DMS114 treated with DMSO at 0.1 percent for 48 hours (cell line): ENCODE data around the gene LAGE3.

Experiments used
- DNase-seq: peaks from one replicate; lab custom pipeline; 2025; ENCODE audit not compliant: unreplicated experiment; lab: John Stamatoyannopoulos, UW

The LAGE3 gene, protein sequence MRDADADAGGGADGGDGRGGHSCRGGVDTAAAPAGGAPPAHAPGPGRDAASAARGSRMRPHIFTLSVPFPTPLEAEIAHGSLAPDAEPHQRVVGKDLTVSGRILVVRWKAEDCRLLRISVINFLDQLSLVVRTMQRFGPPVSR

DNA sequence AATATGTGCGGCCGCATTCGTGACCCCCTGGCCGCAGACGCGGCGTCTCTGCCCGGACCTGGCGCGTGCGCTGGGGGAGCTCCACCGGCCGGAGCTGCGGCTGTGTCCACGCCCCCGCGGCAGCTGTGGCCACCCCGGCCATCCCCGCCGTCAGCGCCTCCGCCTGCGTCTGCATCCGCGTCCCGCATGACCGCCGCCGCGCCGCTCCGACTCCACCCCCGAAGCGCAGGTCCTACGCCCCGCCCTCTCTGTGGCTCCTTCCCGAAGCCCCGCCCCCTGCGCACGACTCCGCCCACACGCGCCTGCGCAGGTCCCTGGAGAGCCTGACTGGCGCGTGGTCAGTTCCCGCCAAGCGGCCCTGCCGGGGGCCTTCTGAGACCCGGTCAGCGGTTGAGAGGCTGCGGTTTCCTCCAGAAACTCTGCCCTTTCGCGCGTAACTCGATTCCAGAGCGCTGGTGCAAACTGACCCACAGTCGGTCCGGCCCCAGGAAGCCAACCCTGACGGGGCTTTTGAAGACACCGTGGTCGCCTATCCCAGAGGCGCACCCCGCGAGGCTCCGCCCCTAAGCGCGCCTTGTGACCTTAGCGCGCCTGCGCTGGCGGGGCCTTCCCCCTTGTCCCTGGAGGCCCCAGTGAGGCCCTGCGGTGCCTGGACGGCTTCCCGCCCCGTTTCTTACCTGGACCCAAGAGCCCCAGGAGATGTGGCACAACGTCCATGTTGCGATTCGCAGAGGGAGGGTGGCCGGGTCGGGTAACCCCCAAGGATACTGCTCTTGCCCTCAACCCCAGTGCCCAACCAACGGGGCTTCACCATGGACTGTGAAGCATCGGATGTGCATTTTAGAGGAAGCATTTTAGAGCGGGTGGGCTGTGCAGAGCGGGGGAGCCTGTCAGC, at the start of gene LAGE3:
TSS of gene LAGE3 (minus strand) at position 554 of the 895 bp plus-strand sequence. CDS start at position 188, 366 bp downstream.
- DNase-seq = peak; percentile 51

DNA sequence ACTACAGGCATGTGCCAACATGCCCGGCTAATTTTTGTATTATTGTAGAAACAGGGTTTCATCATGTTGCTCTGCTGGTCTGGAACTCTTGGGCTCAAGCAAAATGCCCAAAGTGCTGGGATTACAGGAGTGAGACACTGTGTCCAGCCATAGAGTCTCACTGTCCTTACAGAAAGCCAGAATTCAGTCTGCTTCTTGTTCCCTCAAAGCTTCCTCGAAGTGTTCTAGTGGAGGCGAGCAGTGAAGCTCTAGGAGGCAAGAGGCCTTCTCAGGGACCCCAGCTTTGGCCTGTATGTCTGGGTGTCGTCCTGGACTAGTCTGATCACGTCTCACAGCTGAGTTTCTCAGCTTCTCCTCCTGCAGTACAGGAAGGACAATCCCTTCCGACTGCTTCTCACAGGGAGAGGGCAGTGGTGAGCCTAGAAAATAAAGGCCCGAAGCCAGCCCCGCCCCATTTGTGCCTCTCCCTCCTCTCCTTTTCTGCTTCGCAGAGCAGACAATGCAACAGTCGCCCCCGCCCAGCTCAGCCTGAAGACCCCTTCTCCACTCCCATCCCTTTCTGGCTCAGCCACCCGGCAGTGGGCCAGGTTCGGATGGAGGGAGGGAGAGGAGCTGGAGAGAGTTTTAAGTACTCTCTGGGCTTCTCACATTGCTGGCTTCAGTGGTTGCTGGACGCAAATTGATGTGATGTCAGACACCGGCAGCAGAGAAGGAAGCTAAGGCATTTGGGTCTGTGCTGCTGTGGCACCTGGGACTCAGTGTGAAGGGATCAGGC, 48.0 kb upstream of the LAGE3 start:
- peak; percentile 19 for DNase-seq

DNA sequence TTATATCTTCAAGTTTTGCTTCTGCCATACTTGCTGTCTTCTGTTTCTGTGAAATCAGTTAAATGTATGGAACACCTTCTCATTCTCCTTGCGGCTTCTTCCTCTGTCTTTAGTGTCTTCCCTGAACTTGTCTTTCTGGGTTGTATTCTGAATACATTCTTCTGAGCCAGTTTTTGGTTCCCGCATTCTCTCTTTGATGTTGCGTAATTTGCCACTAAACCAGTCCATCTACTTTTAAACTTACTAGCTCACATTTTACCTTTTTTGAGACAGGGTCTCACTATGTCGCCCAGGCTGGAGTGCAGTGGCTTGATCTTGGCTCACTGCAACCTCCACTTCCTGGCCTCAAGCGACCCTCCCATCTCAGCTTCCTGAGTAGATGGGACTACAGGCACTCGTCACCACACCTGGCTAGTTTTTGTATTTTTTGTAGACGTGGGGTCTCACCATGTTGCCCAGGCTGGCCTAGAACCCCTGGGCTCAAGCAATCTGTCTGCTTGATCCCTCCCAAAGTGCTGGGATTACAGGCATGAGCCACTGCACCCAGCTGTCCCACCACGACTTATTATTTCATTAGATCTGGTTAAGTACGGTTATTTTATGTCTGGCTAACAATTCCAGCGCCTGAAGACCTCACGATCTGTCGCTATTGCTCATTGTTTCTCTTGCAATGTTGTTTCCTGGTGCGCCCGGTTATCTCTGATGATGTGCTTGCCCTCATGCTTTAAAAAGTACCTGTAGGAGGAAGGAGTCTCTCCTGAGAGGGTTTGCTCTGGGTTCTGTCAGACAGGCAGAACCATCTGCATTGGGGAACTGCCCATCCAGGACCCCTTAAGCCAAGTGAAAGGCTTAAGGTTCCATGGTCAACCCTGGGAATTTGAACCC, 46.8 kb upstream of the LAGE3 start:
- DNase-seq = no peak

DNA sequence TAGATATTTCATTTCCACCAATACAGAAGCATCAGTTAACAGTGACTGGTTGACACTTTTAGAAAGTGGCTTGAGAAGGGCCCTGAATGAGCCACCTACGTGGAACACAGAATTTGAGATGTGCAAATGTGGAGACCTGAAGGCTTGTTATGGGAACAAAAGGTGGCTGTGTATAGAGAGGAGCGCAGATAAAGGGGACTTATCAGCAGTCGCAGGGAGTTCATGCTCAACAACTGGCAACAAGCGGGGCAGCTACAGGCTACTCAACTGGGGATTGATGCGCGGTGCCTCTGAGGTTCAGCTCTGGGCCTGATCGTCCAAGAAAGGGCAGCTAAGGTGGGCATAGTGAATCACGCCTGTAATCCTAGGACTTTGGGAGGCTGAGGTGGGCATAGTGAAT, 40.3 kb upstream of the LAGE3 start:
- DNase-seq = no peak

DNA sequence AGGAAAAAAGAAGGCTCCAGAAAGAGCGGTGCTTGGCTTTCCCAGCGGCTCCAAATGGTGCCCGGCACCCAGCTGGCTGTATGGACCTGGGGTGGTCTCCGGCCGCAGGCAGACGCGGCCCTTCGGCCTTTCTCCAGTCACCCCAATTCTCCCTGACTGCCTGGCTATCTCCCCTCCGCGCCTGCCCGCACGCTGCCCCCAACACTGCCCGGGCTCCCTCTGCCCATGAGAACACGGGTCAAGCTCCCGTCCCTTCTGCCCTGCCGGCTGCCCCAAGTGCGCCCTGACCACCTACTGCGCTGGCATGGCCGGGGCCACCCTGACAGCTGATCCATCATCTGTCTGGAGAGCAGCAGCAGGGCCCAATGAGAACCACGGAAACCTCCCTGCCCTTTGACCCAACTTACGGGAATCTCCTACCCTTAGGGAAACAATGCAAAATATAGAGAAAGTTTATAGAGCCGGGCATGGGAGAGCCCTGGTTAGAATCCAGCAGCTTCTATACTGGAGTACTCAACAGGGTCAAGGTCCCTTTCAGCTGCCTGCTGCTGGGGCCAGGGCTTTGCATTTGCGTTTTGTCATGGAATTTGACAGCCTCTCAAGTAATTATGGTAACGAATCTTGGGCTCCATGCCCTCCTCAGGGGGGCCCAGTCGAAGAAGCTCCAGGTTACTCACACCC, 38.2 kb upstream of the LAGE3 start:
- no peak for DNase-seq

DNA sequence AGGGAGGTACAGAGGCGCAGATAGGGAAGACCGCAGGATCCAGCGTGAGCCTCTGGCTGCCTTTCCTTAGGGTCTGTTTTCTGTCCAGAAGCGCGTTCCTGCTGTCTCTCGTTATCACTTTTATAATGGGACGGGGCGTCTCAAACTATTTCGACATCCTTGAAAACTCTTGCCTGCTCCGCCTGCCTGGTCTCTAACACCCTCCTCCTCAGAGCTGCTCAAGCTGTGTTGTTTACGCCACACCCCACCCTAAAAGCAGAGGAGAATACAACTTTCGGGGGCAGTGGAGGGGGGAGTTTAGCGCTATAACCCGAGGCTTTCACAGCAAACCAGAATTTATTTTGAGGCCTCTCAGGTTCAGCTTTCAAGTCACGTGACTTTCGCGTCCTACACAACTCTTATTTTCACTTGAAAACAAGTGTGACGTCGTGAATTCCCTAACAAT, 37.6 kb upstream of the LAGE3 start:
- DNase-seq = no peak

DNA sequence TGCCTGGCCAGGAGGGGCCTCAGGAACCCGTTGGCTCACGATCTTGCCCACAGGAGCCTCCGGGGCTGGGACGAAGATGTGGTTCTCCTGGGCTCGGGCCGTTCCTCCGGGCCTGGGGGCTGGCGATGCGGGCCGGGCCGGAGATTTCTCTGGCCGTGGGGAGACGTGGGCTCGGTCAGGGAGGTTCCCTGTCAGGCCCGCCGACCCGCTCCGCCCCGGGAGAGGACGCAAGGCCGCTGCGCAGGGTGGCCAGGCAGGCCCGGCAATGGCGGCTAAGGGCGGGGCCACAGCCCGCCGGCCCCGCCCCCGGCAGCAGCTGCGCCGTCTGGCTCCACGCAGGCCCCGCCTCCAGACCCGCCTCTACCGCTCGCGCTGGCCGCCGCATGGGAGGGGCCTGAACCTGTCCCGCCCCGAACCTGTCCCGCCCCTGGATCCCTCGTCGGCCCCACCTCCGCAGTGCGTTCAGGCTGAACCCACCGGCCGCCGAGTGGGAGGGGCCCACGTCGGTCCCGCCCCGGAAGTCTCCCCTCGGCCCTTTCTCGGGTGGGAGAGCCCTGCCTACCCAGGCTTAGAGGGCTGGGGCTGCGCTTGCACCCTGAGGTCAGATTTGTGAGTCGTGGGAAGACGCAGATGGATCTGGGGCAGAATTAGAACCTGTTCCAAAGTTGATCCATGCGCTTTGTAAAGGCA, 37.0 kb upstream of the LAGE3 start, which contains the start of gene FAM3A:
TSS of gene FAM3A (minus strand) at position 267 of the 690 bp plus-strand sequence. CDS start 460 bp downstream, outside the sequence.
- peak; percentile 35 for DNase-seq

DNA sequence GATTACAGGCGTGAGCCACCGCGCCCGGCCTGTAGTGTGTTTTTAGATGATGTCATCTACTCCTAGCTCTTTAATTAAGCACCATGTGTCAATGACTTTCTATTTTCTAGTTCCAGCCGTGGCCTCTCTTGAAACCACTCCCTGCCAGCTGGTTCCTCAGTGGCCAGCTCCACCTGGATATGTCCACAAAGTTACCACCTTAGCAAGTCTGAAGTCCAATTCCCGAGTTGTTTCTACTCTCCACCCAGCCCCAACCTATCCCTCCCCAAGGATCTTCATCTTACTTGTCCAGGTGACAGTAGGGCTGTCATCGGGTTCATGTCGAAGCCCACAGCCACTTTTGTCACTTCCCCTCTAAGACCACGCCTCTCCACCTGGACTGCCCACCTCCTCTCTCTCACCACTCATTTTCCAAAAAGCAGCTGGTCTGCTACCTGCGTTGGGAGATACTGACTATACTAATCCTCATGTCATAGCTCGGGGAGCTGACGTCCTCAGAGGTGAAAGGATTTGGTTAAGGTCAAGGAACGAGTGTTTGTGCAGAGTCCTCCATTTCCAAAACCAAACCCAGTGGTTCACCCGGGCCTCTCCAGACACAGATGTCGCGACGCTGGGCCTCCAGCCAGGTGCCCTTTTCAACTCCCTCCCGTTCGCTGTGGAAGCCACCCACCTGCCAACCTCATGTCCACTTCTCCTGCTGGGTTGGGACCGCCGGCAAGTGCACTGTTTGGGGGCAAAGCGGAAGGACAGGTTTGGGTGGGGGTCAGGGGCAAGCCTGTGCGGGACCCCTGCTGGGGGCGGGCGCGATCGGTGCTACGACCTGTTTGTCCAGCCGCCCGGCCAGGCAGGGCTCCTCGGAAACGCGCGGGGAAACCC, 36.2 kb upstream of the LAGE3 start:
- no peak for DNase-seq

DNA sequence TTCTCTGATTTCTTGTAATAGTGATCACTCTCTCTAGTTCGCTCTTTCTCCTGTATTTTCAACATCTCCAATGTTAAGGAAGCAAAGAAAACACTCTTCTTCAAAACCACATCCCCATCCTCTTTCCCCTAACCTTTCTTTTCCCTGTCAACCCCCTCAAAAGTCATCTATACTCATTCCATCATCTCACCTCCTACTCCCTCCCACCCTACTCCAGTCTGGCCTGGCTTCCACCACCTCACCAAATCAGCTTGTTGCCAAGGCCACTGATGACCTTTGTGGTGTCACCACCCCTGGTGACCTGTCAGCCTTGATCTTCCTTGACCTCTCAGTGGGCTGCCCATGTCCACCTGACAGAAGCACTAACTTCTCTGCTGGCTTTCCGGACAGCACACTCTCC, 34.6 kb upstream of the LAGE3 start:
- no peak for DNase-seq

DNA sequence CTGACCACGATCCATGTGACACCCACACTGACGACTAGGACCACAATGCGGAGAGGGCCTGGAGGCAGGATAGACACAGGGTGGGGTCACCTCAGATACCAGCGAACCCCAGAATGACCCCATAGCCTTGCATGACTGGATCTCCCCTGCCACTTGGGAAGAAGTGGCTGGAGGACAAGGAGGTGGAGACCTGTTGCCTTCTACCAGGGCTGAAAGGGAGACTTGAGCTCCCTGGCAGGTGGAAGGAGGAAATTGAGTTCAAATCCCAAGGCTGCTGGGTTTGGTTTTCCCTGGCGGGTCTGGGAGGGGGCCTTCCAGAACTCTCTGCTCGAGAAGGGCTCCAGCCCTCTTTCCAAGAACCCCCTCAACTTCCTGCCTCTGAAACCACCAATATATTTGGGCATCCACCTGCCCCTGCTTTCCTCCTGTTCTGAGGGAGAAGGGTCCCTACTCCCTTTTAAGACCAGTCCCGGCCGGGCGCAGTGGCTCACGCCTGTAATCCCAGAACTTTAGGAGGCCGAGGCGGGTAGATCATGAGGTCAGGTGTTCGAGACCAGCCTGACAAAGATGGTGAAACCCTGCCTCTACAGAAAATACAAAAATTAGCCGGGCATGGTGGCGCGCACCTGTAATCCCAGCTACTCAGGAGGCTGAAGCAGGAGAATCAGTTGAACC, 33.9 kb upstream of the LAGE3 start:
- DNase-seq = no peak

DNA sequence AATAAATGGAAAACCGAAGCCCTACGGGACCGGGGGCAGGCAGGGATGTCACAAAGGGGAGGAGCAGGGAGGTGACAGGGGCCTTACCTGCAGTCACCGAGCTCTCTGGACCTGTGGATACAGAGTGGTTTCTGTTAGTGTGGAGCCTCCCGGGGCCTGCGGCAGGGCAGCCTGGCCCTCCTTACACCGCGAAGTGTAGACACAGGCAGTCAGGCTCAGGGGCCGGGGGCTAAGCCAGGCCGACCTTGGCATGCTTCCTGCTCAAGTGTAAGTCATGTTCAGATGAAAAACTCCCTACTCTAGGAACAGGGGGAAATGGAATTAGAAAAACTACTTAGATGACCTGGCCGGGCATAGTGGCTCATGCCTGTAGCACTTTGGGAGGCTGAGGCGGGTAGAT, 32.7 kb upstream of the LAGE3 start:
- DNase-seq = no peak

DNA sequence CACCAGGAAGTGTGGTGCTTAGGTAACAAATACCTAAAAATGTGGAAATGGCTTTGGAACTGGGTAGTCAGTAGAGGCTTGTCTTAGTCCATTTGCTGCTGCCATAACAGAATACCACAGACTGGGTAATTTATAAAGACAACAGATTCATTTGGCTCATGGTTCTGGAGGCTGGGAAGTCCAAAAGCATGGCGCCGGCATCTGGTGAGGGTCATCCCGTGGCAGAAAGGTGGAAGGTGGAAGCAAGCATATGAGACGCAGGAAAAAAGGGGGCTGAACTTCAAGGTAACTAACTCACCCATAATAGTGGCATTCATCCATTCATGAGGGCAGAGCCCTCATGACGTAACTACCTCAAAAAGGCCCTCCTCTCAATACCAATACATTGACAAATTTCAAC, 30.4 kb upstream of the LAGE3 start:
- DNase-seq = no peak

DNA sequence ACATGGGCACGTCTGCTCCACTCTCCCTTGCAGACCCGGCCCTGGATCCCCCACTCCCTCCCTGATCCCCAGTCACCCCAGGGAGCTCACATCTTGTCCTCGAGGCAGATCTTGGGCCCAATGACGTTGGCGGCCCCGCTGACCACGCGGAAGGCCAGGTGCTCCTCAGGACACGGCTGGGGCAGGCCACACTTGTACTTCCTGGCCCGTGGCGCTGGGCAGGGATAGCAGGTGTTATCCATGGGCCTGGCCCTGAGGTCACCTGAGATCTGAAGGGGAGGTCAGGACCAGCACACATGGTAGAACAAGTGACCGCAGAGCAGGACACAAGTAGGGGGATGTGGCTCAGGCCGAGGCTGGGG, 29.3 kb upstream of the LAGE3 start:
- no peak for DNase-seq

DNA sequence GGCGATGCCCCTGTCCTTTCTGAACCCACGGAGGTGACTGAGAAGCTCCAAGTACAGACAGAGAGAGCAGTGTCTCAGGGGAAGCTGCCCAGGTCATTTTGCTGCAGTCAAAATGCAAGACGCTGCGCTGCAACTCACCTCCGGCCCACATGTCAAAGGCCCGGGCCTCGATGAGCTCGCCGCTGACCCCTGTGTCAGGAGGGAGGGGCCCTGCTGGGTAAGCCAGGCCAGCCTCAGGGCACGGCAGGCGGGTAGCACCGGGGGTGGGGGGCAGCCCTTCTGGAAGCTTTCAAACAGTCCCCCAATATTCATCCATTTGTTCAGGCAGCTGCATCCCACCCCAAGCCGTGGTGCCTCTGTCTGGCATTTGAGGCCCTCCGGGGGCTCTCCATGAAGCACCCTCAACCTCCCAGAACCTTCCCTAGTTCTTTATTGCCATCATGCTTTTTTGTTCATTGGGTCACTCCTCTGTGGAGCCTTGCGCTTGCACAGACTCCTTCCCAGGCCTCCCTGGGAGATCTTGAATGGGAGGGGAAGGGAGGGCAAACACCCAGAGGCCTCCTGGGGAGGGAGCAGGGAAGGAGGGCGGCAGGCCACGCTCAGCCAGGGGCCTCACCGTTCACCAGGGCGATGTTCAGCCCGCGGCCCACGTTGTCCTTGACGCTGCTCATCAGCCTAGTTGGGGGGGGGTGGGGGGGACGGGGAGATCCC, 28.7 kb upstream of the LAGE3 start:
- no peak for DNase-seq

DNA sequence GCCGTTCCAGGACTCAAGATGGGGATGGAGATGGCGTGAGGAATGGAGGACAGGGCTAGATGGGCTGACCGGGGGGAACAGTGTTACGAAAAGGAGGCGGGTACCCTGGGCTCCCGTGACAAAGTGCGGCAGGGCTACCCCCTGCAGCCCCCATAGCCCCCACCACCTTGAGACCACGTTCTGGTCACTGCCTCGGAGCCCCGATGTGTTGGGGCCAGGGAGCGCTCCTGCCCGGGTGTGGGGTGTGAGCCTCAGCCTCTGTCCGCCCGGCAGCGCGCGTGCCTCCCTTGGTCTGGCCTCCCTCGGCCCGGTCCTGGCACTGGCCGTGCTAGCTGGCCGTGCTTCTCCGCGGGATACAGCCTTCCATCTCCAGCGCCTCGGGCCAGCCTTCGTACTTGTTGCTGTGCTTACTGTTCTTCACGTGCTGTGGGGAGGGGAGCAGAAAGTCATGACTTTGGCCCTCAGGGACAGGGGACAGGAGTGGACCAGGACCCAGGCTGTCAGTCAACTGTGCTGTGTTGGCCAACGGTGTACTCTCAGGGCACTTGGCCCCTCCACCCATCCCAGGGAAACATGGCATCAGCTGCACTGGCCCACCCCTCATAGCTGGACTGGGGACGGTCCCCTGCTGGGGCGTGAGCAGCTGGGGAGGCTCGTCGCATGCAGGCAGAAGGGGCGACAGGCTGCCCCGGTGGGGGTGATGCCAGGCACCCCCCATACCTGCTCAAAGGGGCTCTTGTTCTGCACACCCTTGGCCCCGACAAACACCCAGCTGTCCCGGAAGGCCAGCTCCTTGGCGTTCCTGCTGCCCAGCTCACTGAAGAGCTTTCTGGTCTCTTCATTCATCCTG, 27.6 kb upstream of the LAGE3 start:
- no peak for DNase-seq

DNA sequence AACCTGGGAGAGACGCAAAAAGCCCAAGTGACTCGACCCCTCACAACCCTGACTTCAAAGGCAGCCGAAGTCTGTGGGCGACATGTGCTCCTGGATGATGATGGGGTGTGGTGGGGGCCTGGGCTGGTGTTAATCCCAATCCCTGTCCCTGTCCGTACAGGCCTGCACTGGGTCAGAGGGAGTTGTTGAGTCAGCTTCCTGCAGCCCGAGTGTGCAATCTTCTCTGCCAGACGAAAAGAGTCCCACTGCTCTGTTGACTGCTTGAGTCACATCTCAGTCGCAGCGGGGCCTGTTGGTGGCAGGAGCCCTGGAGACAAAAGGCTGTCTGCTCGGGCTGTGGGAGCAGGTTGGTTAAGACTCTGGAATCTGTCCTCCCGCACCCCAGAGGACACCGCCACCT, 26.7 kb upstream of the LAGE3 start:
- no peak for DNase-seq

DNA sequence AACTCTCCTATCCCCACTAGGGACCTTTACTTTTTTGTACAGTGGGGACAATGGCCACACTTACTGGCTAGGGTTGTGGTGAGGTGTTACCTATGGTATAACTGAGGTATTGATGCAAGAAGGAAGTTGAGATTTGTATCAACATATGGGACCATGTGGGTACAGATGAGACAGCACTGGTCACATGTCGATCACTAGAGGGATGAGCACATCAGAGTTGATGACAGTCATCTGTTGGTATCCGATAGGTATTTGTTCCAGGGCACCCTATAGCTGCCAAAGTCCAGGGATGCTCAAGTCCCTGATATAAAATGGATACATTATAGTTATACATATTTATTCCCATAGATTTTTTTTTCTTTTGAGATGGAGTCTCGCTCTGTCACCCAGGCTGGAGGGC, 23.9 kb upstream of the LAGE3 start:
- DNase-seq = no peak
